Trophoblast cell (in vitro differentiated cells and primary cell): ENCODE measurements around the gene DUOX2.

ENCODE experiments used
- DNase-seq, 2 donors: peaks; one replicate each; pipeline ENCODE4 v3.0.0-alpha.2; 2016
- H2AFZ ChIP-seq: 2 replicates; pipeline ENCODE4 v1.6.1; 2013; ENCODE audit warnings: low read length, moderate library complexity, mild to moderate bottlenecking; ENCODE audit not compliant: insufficient read depth, poor library complexity
- H2AK5ac ChIP-seq: 2 replicates; pipeline ENCODE4 v1.6.1; 2013; ENCODE audit warnings: mild to moderate bottlenecking, low read length
- H2BK120ac ChIP-seq: 2 replicates; pipeline ENCODE4 v1.6.1; 2013; ENCODE audit warnings: low read length, mild to moderate bottlenecking, moderate library complexity; ENCODE audit not compliant: insufficient read depth, poor library complexity
- H2BK12ac ChIP-seq: 2 replicates; pipeline ENCODE4 v1.6.1; 2013; ENCODE audit warnings: mild to moderate bottlenecking, low read length, moderate library complexity
- H2BK5ac ChIP-seq: 2 replicates; pipeline ENCODE4 v1.6.1; 2013; ENCODE audit warnings: low read length, low read depth, moderate library complexity, mild to moderate bottlenecking; ENCODE audit not compliant: poor library complexity
- H3K14ac ChIP-seq: 2 replicates; pipeline ENCODE4 v1.6.1; 2013; ENCODE audit warnings: mild to moderate bottlenecking, low read length
- H3K18ac ChIP-seq: 2 replicates; pipeline ENCODE4 v1.6.1; 2013; ENCODE audit warnings: mild to moderate bottlenecking, low read length
- H3K23ac ChIP-seq: 2 replicates; pipeline ENCODE4 v1.6.1; 2013; ENCODE audit warnings: low read length
- H3K27ac ChIP-seq: 2 replicates; pipeline ENCODE4 v1.5.1; 2013; ENCODE audit warnings: low read depth, mild to moderate bottlenecking, inconsistent platforms, low read length, moderate library complexity
- H3K27me3 ChIP-seq: 2 replicates; pipeline ENCODE4 v1.6.1; 2013; ENCODE audit warnings: inconsistent platforms, mild to moderate bottlenecking, low read length, moderate library complexity; ENCODE audit not compliant: insufficient read depth
- H3K36me3 ChIP-seq, 2 experiments: 1 replicate in 1 of 2; 2 replicates in 1 of 2; pipeline ENCODE4 v1.6.1; 2013; ENCODE audit warnings: low read length in 2 of 2, mild to moderate bottlenecking in 2 of 2, moderate library complexity in 1 of 2; ENCODE audit not compliant: insufficient read depth in 2 of 2, control insufficient read depth in 1 of 2
- H3K4ac ChIP-seq: 2 replicates; pipeline ENCODE4 v1.6.1; 2013; ENCODE audit warnings: low read depth, mild to moderate bottlenecking, low read length, moderate library complexity
- H3K4me1 ChIP-seq, 2 experiments: 1 replicate in 1 of 2; 2 replicates in 1 of 2; pipeline ENCODE4 v1.6.1; 2013; ENCODE audit warnings: low read length in 2 of 2, mild to moderate bottlenecking in 2 of 2, moderate library complexity in 1 of 2; ENCODE audit not compliant: insufficient read depth in 2 of 2, control insufficient read depth in 1 of 2
- H3K4me2 ChIP-seq: 2 replicates; pipeline ENCODE4 v1.6.1; 2013; ENCODE audit warnings: inconsistent platforms, mild to moderate bottlenecking, low read length, moderate library complexity
- H3K4me3 ChIP-seq: 2 replicates; pipeline ENCODE4 v1.5.1; 2013; ENCODE audit warnings: mild to moderate bottlenecking, low read depth, low read length, inconsistent platforms
- H3K79me1 ChIP-seq: one replicate; pipeline ENCODE4 v1.6.1; 2013; ENCODE audit warnings: low read length
- H3K79me2 ChIP-seq: 2 replicates; pipeline ENCODE4 v1.6.1; 2013; ENCODE audit warnings: low read length, mild to moderate bottlenecking; ENCODE audit not compliant: control insufficient read depth, insufficient read depth, poor library complexity
- H3K9ac ChIP-seq: 2 replicates; pipeline ENCODE4 v1.6.1; 2013; ENCODE audit warnings: mild to moderate bottlenecking, low read length
- H3K9me3 ChIP-seq: 2 replicates; pipeline ENCODE4 v1.6.1; 2013; ENCODE audit warnings: low read depth, mild to moderate bottlenecking, control low read depth, inconsistent platforms, low read length; ENCODE audit not compliant: insufficient read depth
- H4K12ac ChIP-seq: 2 replicates; pipeline ENCODE4 v1.6.1; 2013; ENCODE audit warnings: low read depth, mild to moderate bottlenecking, low read length, moderate library complexity
- H4K8ac ChIP-seq: 2 replicates; pipeline ENCODE4 v1.6.1; 2013; ENCODE audit warnings: low read depth, mild to moderate bottlenecking, low read length, moderate library complexity
- H4K91ac ChIP-seq: one replicate; pipeline ENCODE4 v1.6.1; 2013; ENCODE audit warnings: low read depth, mild to moderate bottlenecking, low read length, moderate library complexity
- WGBS: extraction: QIAGEN DNeasy Blood & Tissue Kit; methylation state at CpG from one replicate; pipeline ENCODE4 v1.1.7; 2013; ENCODE audit warnings: missing lambda C conversion rate; ENCODE audit not compliant: insufficient read length, insufficient coverage; ENCODE audit errors: extremely low coverage; 5-methylcytosine and 5-hydroxymethylcytosine counted together

The DUOX2 gene

GRCh38 chr15:45134682-45135604 is 21.0 kb upstream of the DUOX2 start:
- H3K23ac ChIP-seq, result no peak overlapping the region
- no peak overlapping the region for H2BK12ac ChIP-seq
- H3K27ac ChIP-seq, result no peak overlapping the region
- no peaks in the 10 kb centered on the region for H3K79me2 ChIP-seq
- peaks cover 40% of the 10 kb centered on the region for H3K27me3 ChIP-seq
- H2AK5ac ChIP-seq, result no peak overlapping the region
- H4K8ac ChIP-seq, result no peak overlapping the region
- DNase-seq, result no peak
- H2BK120ac ChIP-seq, result no peak overlapping the region
- H4K12ac ChIP-seq, result no peak overlapping the region
- H3K4me2 ChIP-seq, result peak overlapping the region; percentile 49
- H3K9ac ChIP-seq, result no peak overlapping the region
- peaks cover 0 to 6% of the 10 kb centered on the region in 2 experiments for H3K4me1 ChIP-seq
- H3K4me3 ChIP-seq, result no peak overlapping the region
- no peak overlapping the region for H3K14ac ChIP-seq
- H3K4ac ChIP-seq, result no peak overlapping the region
- H4K91ac ChIP-seq, result no peak overlapping the region
- no peak overlapping the region for H2AFZ ChIP-seq
- H2BK5ac ChIP-seq, result no peak overlapping the region
- no CpG with 5 or more reads among the region's 57 CpGs for WGBS
- no peak overlapping the region for H3K18ac ChIP-seq
- peaks cover 12% of the 10 kb centered on the region for H3K9me3 ChIP-seq
- no peaks in the 10 kb centered on the region for H3K79me1 ChIP-seq
- H3K36me3 ChIP-seq, result no peaks in the 10 kb centered on the region

- peaks cover 5 to 6% of the 10 kb centered on the region in 2 experiments for H3K4me1 ChIP-seq
- H3K18ac ChIP-seq, result no peak overlapping the region
- H2BK120ac ChIP-seq, result no peak overlapping the region
- WGBS, result no CpG with 5 or more reads among the region's 7 CpGs
- no peak overlapping the region for H3K4me3 ChIP-seq
- H2AFZ ChIP-seq, result no peak overlapping the region
- H3K4ac ChIP-seq, result no peak overlapping the region
- H4K8ac ChIP-seq, result no peak overlapping the region
- H3K23ac ChIP-seq, result no peak overlapping the region
- no peak overlapping the region for H2BK5ac ChIP-seq
- H4K12ac ChIP-seq, result no peak overlapping the region
- no peak overlapping the region for H3K9ac ChIP-seq
- no peak overlapping the region for H4K91ac ChIP-seq
- H3K27me3 ChIP-seq, result peaks cover 49% of the 10 kb centered on the region
- no peak overlapping the region for H3K27ac ChIP-seq
- no peak overlapping the region for H3K4me2 ChIP-seq
- no peaks in the 10 kb centered on the region for H3K36me3 ChIP-seq
- H3K9me3 ChIP-seq, result peaks cover 12% of the 10 kb centered on the region
- no peak overlapping the region for H3K14ac ChIP-seq
- H2AK5ac ChIP-seq, result no peak overlapping the region
- H2BK12ac ChIP-seq, result no peak overlapping the region
- no peak for DNase-seq
- no peaks in the 10 kb centered on the region for H3K79me1 ChIP-seq
- no peaks in the 10 kb centered on the region for H3K79me2 ChIP-seq
Observed at GRCh38 chr15:45134046-45134445, 20.1 kb upstream of the DUOX2 start.

GRCh38 chr15:45133561-45133920 is 19.6 kb upstream of the DUOX2 start:
- H3K27ac ChIP-seq, result no peak overlapping the region
- H3K18ac ChIP-seq, result no peak overlapping the region
- H3K4ac ChIP-seq, result no peak overlapping the region
- no peak for DNase-seq
- H4K91ac ChIP-seq, result no peak overlapping the region
- H2AFZ ChIP-seq, result no peak overlapping the region
- no peak overlapping the region for H2BK5ac ChIP-seq
- H3K27me3 ChIP-seq, result peaks cover 54% of the 10 kb centered on the region
- no peak overlapping the region for H3K4me2 ChIP-seq
- no peak overlapping the region for H2AK5ac ChIP-seq
- H3K36me3 ChIP-seq, result no peaks in the 10 kb centered on the region
- no peak overlapping the region for H3K4me3 ChIP-seq
- H3K79me2 ChIP-seq, result no peaks in the 10 kb centered on the region
- WGBS, result no CpG with 5 or more reads among the region's 5 CpGs
- H3K9me3 ChIP-seq, result peaks cover 14% of the 10 kb centered on the region
- no peak overlapping the region for H2BK12ac ChIP-seq
- peaks cover 5 to 6% of the 10 kb centered on the region in 2 experiments for H3K4me1 ChIP-seq
- no peak overlapping the region for H3K14ac ChIP-seq
- no peak overlapping the region for H3K23ac ChIP-seq
- H2BK120ac ChIP-seq, result no peak overlapping the region
- no peaks in the 10 kb centered on the region for H3K79me1 ChIP-seq
- H4K8ac ChIP-seq, result no peak overlapping the region
- H3K9ac ChIP-seq, result no peak overlapping the region
- H4K12ac ChIP-seq, result no peak overlapping the region

GRCh38 chr15:45132844-45133560 is 19.0 kb upstream of the DUOX2 start:
- H3K23ac ChIP-seq, result no peak overlapping the region
- H3K4me2 ChIP-seq, result no peak overlapping the region
- no peaks in the 10 kb centered on the region for H3K36me3 ChIP-seq
- no peak overlapping the region for H3K4ac ChIP-seq
- H2BK120ac ChIP-seq, result no peak overlapping the region
- no CpG with 5 or more reads among the region's 3 CpGs for WGBS
- no peak overlapping the region for H3K18ac ChIP-seq
- no peak overlapping the region for H3K9ac ChIP-seq
- H2BK12ac ChIP-seq, result no peak overlapping the region
- peaks cover 5% of the 10 kb centered on the region in 2 experiments for H3K4me1 ChIP-seq
- no peak overlapping the region for H4K8ac ChIP-seq
- no peak overlapping the region for H3K14ac ChIP-seq
- peaks cover 59% of the 10 kb centered on the region for H3K27me3 ChIP-seq
- H3K79me2 ChIP-seq, result no peaks in the 10 kb centered on the region
- no peak for DNase-seq
- no peak overlapping the region for H3K4me3 ChIP-seq
- no peak overlapping the region for H2AFZ ChIP-seq
- no peak overlapping the region for H4K91ac ChIP-seq
- no peaks in the 10 kb centered on the region for H3K79me1 ChIP-seq
- no peak overlapping the region for H3K27ac ChIP-seq
- no peak overlapping the region for H2BK5ac ChIP-seq
- no peak overlapping the region for H4K12ac ChIP-seq
- H3K9me3 ChIP-seq, result peaks cover 14% of the 10 kb centered on the region
- H2AK5ac ChIP-seq, result no peak overlapping the region
